Breast epithelium (tissue), 4 donors: ENCODE results near the gene ZNF100. TPM values are rescaled to one million over a fixed set of nuclear protein-coding genes. Genes with fewer than 3 reads are reported as not detected.

ENCODE experiments used
- DNase-seq, 2 donors: peaks; one replicate each; pipeline ENCODE4 v3.0.0-alpha.2; 2019; ENCODE audit warnings: low spot score in 2 of 2
- H3K27ac ChIP-seq, 2 donors: fragments of 200-600 bp; sonication (generic) in 1 of 2; one replicate each; pipeline ENCODE4 v1.5.1; 2016 to 2019; ENCODE audit warnings: mild to moderate bottlenecking in 1 of 2
- H3K27me3 ChIP-seq, 2 donors: fragments of 200-600 bp; sonication (generic) in 1 of 2; one replicate each; pipeline versions ENCODE4 v1.5.1 to v1.6.0; 2017 to 2019; ENCODE audit warnings: control low read depth in 1 of 2, mild to moderate bottlenecking in 1 of 2
- H3K36me3 ChIP-seq: fragments of 200-600 bp; one replicate; pipeline ENCODE4 v1.5.1; 2019
- H3K4me1 ChIP-seq, 2 donors: fragments of 200-600 bp; sonication (generic); one replicate each; pipeline ENCODE4 v1.5.1; 2016 to 2019; ENCODE audit warnings: control low read depth in 1 of 2
- H3K4me3 ChIP-seq, 3 donors: fragments of 200-600 bp; sonication (generic); 1 replicate in 2 of 3; 2 replicates in 1 of 3; pipeline ENCODE4 v1.5.1; 2016 to 2019; ENCODE audit warnings: mild to moderate bottlenecking in 3 of 3, moderate library complexity in 2 of 3
- H3K9me3 ChIP-seq, 2 donors: fragments of 200-600 bp; sonication (generic) in 1 of 2; one replicate each; pipeline ENCODE4 v1.5.1; 2016 to 2019; ENCODE audit warnings: control low read depth in 1 of 2
- POLR2A ChIP-seq: fragments of 450-650 bp; IDR thresholded peaks from one replicate; pipeline ENCODE4 v1.6.1; 2016; ENCODE audit warnings: antibody characterized with exemption, mild to moderate bottlenecking, moderate library complexity
- POLR2AphosphoS5 ChIP-seq, 3 donors: sonication (generic); formaldehyde crosslinking; IDR thresholded peaks; one replicate each; pipeline ENCODE4 v1.6.1; 2017; ENCODE audit warnings: antibody characterized with exemption in 3 of 3
- intact Hi-C: fragments of 100-400 bp; cut with DNase I; formaldehyde crosslinking; loops from one replicate; pipeline ENCODE4 v1.15.1; 2023; ENCODE audit warnings: low total_unique reads
- total RNA-seq, 3 donors: library from RNA; depleted of rRNA; stranded (reverse); fragments of >200 nt; gene quantifications; one replicate each; pipeline ENCODE4 v1.1.0, GENCODE V29; 2016
- TF ChIP-seq, protein P1 (sequence below), 3 donors: fragments of 450-650 bp; IDR thresholded peaks; one replicate each; pipeline ENCODE4 v1.5.1; 2016 to 2017; ENCODE audit warnings: antibody characterized with exemption in 3 of 3, mild to moderate bottlenecking in 3 of 3, moderate library complexity in 3 of 3

The ZNF100 gene
- total RNA-seq, 3 donors from 2014 or later = 3.8 to 17.4 (median 11.5) TPM

- H3K4me3 ChIP-seq = no peak overlapping the region
- no peak overlapping the region for H3K27ac ChIP-seq
- H3K27me3 ChIP-seq = no peaks in the 10 kb centered on the region
- H3K36me3 ChIP-seq = no peaks in the 10 kb centered on the region
- TF ChIP-seq POLR2A (no peak), POLR2AphosphoS5 (IDR thresholded peaks at IDR 0.05) (no peak)
- TF ChIP-seq, protein P1, sequence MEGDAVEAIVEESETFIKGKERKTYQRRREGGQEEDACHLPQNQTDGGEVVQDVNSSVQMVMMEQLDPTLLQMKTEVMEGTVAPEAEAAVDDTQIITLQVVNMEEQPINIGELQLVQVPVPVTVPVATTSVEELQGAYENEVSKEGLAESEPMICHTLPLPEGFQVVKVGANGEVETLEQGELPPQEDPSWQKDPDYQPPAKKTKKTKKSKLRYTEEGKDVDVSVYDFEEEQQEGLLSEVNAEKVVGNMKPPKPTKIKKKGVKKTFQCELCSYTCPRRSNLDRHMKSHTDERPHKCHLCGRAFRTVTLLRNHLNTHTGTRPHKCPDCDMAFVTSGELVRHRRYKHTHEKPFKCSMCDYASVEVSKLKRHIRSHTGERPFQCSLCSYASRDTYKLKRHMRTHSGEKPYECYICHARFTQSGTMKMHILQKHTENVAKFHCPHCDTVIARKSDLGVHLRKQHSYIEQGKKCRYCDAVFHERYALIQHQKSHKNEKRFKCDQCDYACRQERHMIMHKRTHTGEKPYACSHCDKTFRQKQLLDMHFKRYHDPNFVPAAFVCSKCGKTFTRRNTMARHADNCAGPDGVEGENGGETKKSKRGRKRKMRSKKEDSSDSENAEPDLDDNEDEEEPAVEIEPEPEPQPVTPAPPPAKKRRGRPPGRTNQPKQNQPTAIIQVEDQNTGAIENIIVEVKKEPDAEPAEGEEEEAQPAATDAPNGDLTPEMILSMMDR (IDR thresholded peaks at IDR 0.05) = peak; percentile 15 to 66 (median 64)
- H3K4me1 ChIP-seq = no peaks in the 10 kb centered on the region
- intact Hi-C loops = no loop called here
- no peak for DNase-seq
- no peaks in the 10 kb centered on the region for H3K9me3 ChIP-seq
Observed at GRCh38 chr19:21698215-21698614, 69.2 kb downstream of the ZNF100 start.

- Histone ChIP-seq H3K27me3 (no peaks in the 10 kb centered on the region), H3K27ac (no peak overlapping the region), H3K9me3 (no peaks in the 10 kb centered on the region), H3K4me3 (no peak overlapping the region), H3K4me1 (no peaks in the 10 kb centered on the region), H3K36me3 (no peaks in the 10 kb centered on the region)
- TF ChIP-seq POLR2AphosphoS5 (IDR thresholded peaks at IDR 0.05) (no peak), POLR2A (no peak)
- TF ChIP-seq, protein P1 (IDR thresholded peaks at IDR 0.05) = no peak
- DNase-seq = no peak
- intact Hi-C loops = no loop called here
Observed at GRCh38 chr19:21697698-21698097, 69.7 kb downstream of the ZNF100 start.

- no peak overlapping the region for H3K27ac ChIP-seq
- H3K9me3 ChIP-seq = no peaks in the 10 kb centered on the region
- no peak for DNase-seq
- no peak overlapping the region for H3K4me3 ChIP-seq
- TF ChIP-seq POLR2AphosphoS5 (IDR thresholded peaks at IDR 0.05) (no peak), POLR2A (no peak)
- TF ChIP-seq, protein P1 (IDR thresholded peaks at IDR 0.05) = no peak
- intact Hi-C loops = no loop called here
- no peaks in the 10 kb centered on the region for H3K27me3 ChIP-seq
- no peaks in the 10 kb centered on the region for H3K4me1 ChIP-seq
- H3K36me3 ChIP-seq = no peaks in the 10 kb centered on the region
Observed at GRCh38 chr19:21694171-21694906, 73.0 kb downstream of the ZNF100 start.

- TF ChIP-seq POLR2AphosphoS5 (IDR thresholded peaks at IDR 0.05) = no peak
- no peak for TF ChIP-seq POLR2A
- TF ChIP-seq, protein P1 (IDR thresholded peaks at IDR 0.05) = no peak
- intact Hi-C loops = no loop called here
- H3K27me3 ChIP-seq = no peaks in the 10 kb centered on the region
- DNase-seq = no peak
- H3K9me3 ChIP-seq = no peaks in the 10 kb centered on the region
- H3K36me3 ChIP-seq = no peaks in the 10 kb centered on the region
- H3K27ac ChIP-seq = no peak overlapping the region
- no peaks in the 10 kb centered on the region for H3K4me1 ChIP-seq
- no peak overlapping the region for H3K4me3 ChIP-seq
Observed at GRCh38 chr19:21693399-21693798, 74.0 kb downstream of the ZNF100 start.

DNA sequence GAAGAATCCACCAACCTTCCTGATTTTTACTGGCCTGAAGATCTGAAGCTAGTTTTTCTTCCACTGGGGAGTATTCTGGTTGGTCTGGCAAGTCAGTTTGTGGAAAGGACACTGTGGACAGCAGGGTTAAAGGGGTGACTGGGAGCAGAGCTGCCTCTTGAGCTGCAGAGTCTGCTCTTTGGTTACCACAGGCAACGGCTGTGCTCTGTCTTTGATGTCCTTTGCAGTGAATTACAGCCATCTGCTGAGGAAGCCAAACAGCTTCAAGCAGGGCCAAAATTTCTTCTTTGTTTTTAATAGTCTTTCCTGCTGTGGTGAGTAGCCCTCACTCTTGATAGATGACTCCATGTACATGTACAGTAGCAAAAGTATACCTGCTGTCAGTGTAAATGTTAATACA, 75.7 kb downstream of the ZNF100 start:
- Histone ChIP-seq H3K4me3 (no peak overlapping the region), H3K36me3 (no peaks in the 10 kb centered on the region), H3K27me3 (no peaks in the 10 kb centered on the region), H3K4me1 (no peaks in the 10 kb centered on the region), H3K27ac (no peak overlapping the region), H3K9me3 (no peaks in the 10 kb centered on the region)
- TF ChIP-seq POLR2AphosphoS5 (IDR thresholded peaks at IDR 0.05) = no peak
- no peak for TF ChIP-seq POLR2A
- TF ChIP-seq, protein P1 (IDR thresholded peaks at IDR 0.05) = no peak
- intact Hi-C loops = no loop called here
- DNase-seq = no peak
